ENCODE results near the gene HMGCS2. TPM values are rescaled to one million over a fixed set of nuclear protein-coding genes. Genes with fewer than 3 reads are reported as not detected.

The HMGCS2 gene
- total RNA-seq = under 1 TPM in 3 of 5 donors, not detected in 2; 0.35 to 0.82 (median 0.56) TPM
- 0.64 TPM for total RNA-seq (2013)
- total RNA-seq = 0 reads per million in 29 experiments

DNA sequence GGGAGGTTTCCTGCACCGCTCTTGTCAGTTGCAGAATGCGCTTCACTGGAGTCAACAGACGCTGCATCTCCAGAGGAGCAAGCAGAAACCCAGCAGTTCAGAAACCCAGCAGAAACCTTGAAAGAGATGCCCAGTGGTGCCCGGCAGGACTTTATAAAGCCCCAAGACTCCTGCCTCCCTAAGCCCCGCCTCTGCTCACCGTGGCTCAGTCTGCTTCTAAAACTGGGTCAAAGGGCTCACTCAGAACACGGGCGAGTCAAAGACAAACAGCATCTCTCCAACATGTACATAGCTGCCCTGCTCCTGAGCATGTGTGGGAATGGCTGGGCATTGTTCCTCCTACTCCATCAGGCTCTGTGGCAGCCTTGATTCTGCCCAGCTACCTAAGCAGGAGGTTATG is at the start of gene HMGCS2:
HMGCS2 (minus strand) TSS at position 128 of the 400 bp plus-strand sequence; CDS start at position 67, 61 bp downstream.
- no peaks in the 10 kb centered on the region for H3K4me1 Mint-ChIP-seq
- DNase-seq = no peak
- H3K36me3 Mint-ChIP-seq = no peaks in the 10 kb centered on the region
- H3K4me3 ChIP-seq (ENCODE audit: control insufficient read depth in 1 of 2, extremely low read depth in 1 of 2, low read length in 1 of 2) = no peak within 1 kb of the TSS
- peaks cover 13 to 22% of the 10 kb centered on the region in 2 donors for H3K27me3 Mint-ChIP-seq
- H3K9me3 ChIP-seq = no peaks in the 10 kb centered on the region
- H3K27me3 ChIP-seq (replicated peaks in 1 of 2; ENCODE audit: control insufficient read depth in 2 of 2, extremely low read depth in 1 of 2, insufficient read depth in 2 of 2, low read length in 1 of 2) = peaks cover 0 to 12% of the 10 kb centered on the region in 2 experiments
- H3K4me3 Mint-ChIP-seq = no peak within 1 kb of the TSS
- no peak within 1 kb of the TSS for H3K27ac ChIP-seq (ENCODE audit: low read length)
- no peaks in the 10 kb centered on the region for H3K9me3 Mint-ChIP-seq
- 80% methylated on average over 8 of the region's 8 CpGs for WGBS (ENCODE audit: insufficient coverage)
- no peaks in the 10 kb centered on the region for H3K36me3 ChIP-seq (ENCODE audit: control insufficient read depth in 2 of 2, extremely low read depth in 1 of 2, insufficient read depth in 1 of 2, low read length in 1 of 2)
- ChIA-PET CTCF (no interaction called here), POLR2A (no interaction called here)
- no peaks in the 10 kb centered on the region for H3K4me1 ChIP-seq (ENCODE audit: control insufficient read depth in 1 of 2, extremely low read depth in 1 of 2, insufficient read depth in 2 of 2, low read length in 2 of 2)
- no peak within 1 kb of the TSS for H3K27ac Mint-ChIP-seq
- ATAC-seq (replicated peaks in 1 of 4) = no peak

DNA sequence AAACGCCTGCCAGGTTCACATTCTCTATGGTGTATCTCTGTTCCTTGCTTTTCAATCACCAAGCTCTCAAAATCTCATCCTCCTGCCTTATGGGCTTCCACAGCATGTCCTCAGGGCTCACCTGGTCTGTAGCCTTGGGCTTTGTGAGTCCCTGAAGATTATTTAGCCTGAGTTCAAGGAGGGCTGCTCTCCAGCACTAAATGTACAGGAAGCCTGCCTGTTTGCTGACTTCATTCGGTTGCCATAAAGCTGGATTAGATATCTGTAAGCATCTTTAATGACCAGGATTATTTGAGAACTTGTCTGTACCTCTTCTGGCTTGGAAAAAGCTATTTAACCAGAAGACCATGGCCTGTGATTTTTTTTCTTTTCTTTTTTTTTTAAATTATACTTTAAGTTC is 49.5 kb upstream of the HMGCS2 start:
- no peaks in the 10 kb centered on the region for H3K9me3 Mint-ChIP-seq
- H3K36me3 ChIP-seq (ENCODE audit: control insufficient read depth in 2 of 2, extremely low read depth in 1 of 2, insufficient read depth in 1 of 2, low read length in 1 of 2) = no peaks in the 10 kb centered on the region
- no peak for ATAC-seq (replicated peaks in 1 of 4)
- no peak overlapping the region for H3K27ac Mint-ChIP-seq
- H3K4me1 ChIP-seq (ENCODE audit: control insufficient read depth in 1 of 2, extremely low read depth in 1 of 2, insufficient read depth in 2 of 2, low read length in 2 of 2) = no peaks in the 10 kb centered on the region
- ChIA-PET POLR2A (no interaction called here), CTCF (no interaction called here)
- no peaks in the 10 kb centered on the region for H3K4me1 Mint-ChIP-seq
- no peak overlapping the region for H3K4me3 Mint-ChIP-seq
- DNase-seq = no peak
- H3K27me3 Mint-ChIP-seq = peaks cover 6 to 20% of the 10 kb centered on the region in 2 donors
- peaks cover 0 to 10% of the 10 kb centered on the region in 2 experiments for H3K27me3 ChIP-seq (replicated peaks in 1 of 2; ENCODE audit: control insufficient read depth in 2 of 2, extremely low read depth in 1 of 2, insufficient read depth in 2 of 2, low read length in 1 of 2)
- H3K36me3 Mint-ChIP-seq = no peaks in the 10 kb centered on the region
- no peak overlapping the region for H3K4me3 ChIP-seq (ENCODE audit: control insufficient read depth in 1 of 2, extremely low read depth in 1 of 2, low read length in 1 of 2)
- no peak overlapping the region for H3K27ac ChIP-seq (ENCODE audit: low read length)
- whole genome bisulfite sequencing (ENCODE audit: insufficient coverage) = no CpG with 5 or more reads among the region's 2 CpGs
- no peaks in the 10 kb centered on the region for H3K9me3 ChIP-seq

DNA sequence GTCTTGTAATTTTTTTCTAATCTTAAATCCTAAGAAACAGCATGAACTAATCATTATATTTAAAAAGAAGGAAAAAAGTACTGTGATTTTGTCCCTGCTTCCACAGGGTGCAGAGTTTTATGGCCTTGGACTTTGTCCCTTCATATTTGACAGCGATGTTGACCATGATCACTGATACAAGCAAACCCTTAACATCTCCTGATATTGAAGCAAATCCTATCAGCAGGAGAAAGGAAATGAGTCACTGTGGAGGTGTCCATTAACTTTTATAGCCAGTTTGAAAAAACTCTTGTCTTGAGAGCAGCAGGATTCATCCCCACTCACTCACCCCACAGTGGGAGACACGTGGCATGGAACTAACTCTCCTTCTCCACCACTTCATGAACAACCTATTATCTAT is 47.7 kb upstream of the HMGCS2 start:
- Mint-ChIP-seq H3K9me3 (no peaks in the 10 kb centered on the region), H3K27me3 (peaks cover 3 to 9% of the 10 kb centered on the region in 2 donors), H3K4me1 (no peaks in the 10 kb centered on the region), H3K4me3 (no peak overlapping the region), H3K36me3 (no peaks in the 10 kb centered on the region), H3K27ac (no peak overlapping the region)
- H3K36me3 ChIP-seq (ENCODE audit: control insufficient read depth in 2 of 2, extremely low read depth in 1 of 2, insufficient read depth in 1 of 2, low read length in 1 of 2) = no peaks in the 10 kb centered on the region
- no peak overlapping the region for H3K4me3 ChIP-seq (ENCODE audit: control insufficient read depth in 1 of 2, extremely low read depth in 1 of 2, low read length in 1 of 2)
- no peak overlapping the region for H3K27ac ChIP-seq (ENCODE audit: low read length)
- POLR2A ChIA-PET = no interaction called here
- WGBS (ENCODE audit: insufficient coverage) = 57% methylated on average over 1 of the region's 2 CpGs
- no peaks in the 10 kb centered on the region for H3K27me3 ChIP-seq (replicated peaks in 1 of 2; ENCODE audit: control insufficient read depth in 2 of 2, extremely low read depth in 1 of 2, insufficient read depth in 2 of 2, low read length in 1 of 2)
- ATAC-seq (replicated peaks in 1 of 4) (no peak), DNase-seq (no peak)
- no peaks in the 10 kb centered on the region for H3K4me1 ChIP-seq (ENCODE audit: control insufficient read depth in 1 of 2, extremely low read depth in 1 of 2, insufficient read depth in 2 of 2, low read length in 2 of 2)
- no peaks in the 10 kb centered on the region for H3K9me3 ChIP-seq
- CTCF ChIA-PET = interaction anchor here in 1 of 2 donors (1.1 kb wide), 1 partner anchor 20 kb away, joined by 3 read pairs; no protein-coding TSS in a partner anchor

DNA sequence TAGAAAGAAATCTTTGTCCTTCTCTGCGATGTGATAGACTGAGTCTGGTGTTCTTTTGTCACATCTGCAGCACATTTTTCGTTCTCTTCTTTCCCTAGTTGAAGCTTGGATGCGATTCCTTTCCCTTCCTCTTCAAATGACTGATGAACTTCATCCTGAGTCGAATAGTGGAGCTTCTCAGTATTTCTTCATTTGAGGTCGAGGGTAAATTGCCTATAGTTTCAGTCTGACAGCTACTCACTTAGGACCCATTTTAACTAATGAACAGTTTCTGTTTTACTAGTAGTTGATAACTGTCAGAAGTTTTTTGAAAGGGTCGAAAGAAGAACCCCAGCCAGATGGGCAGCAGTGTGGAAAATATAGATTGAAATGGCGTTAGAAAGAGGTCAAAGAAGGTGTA is 47.2 kb upstream of the HMGCS2 start:
- Histone ChIP-seq H3K36me3 (ENCODE audit: control insufficient read depth in 2 of 2, extremely low read depth in 1 of 2, insufficient read depth in 1 of 2, low read length in 1 of 2) (no peaks in the 10 kb centered on the region), H3K4me3 (ENCODE audit: control insufficient read depth in 1 of 2, extremely low read depth in 1 of 2, low read length in 1 of 2) (no peak overlapping the region), H3K27ac (ENCODE audit: low read length) (no peak overlapping the region), H3K27me3 (replicated peaks in 1 of 2; ENCODE audit: control insufficient read depth in 2 of 2, extremely low read depth in 1 of 2, insufficient read depth in 2 of 2, low read length in 1 of 2) (no peaks in the 10 kb centered on the region), H3K9me3 (no peaks in the 10 kb centered on the region), H3K4me1 (ENCODE audit: control insufficient read depth in 1 of 2, extremely low read depth in 1 of 2, insufficient read depth in 2 of 2, low read length in 2 of 2) (no peaks in the 10 kb centered on the region)
- ATAC-seq (replicated peaks in 1 of 4) (no peak), DNase-seq (no peak)
- no peak overlapping the region for H3K4me3 Mint-ChIP-seq
- no peaks in the 10 kb centered on the region for H3K36me3 Mint-ChIP-seq
- H3K27ac Mint-ChIP-seq = no peak overlapping the region
- WGBS (ENCODE audit: insufficient coverage) = 57% methylated on average over 2 of the region's 7 CpGs
- H3K27me3 Mint-ChIP-seq = peaks cover 3 to 9% of the 10 kb centered on the region in 2 donors
- H3K9me3 Mint-ChIP-seq = no peaks in the 10 kb centered on the region
- ChIA-PET POLR2A (no interaction called here), CTCF (interaction anchor here in 1 of 2 donors (0.8 kb wide), 1 partner anchor 14 kb away, joined by 3 read pairs; no protein-coding TSS in a partner anchor)
- H3K4me1 Mint-ChIP-seq = no peaks in the 10 kb centered on the region

DNA sequence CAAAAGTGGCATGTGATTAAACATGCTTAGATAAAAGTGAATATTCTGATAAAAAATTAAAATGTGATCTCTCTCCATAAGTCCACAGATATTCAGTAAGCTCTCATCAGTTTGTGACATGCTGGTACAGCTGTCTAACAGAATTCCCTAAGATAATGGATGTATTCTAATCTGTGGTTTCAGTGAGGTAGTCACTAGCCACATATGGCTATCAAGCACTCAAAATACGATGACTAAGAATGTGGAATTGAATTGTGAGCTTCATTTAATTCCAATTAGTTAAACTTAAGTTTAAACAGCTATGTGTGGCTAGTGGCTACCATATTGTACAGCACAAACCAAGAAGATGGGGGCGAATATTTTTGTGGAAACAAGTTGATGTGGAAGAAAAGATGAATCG is 46.7 kb upstream of the HMGCS2 start:
- no peak for DNase-seq
- Histone ChIP-seq H3K27me3 (replicated peaks in 1 of 2; ENCODE audit: control insufficient read depth in 2 of 2, extremely low read depth in 1 of 2, insufficient read depth in 2 of 2, low read length in 1 of 2) (no peaks in the 10 kb centered on the region), H3K27ac (ENCODE audit: low read length) (no peak overlapping the region), H3K9me3 (no peaks in the 10 kb centered on the region), H3K4me3 (ENCODE audit: control insufficient read depth in 1 of 2, extremely low read depth in 1 of 2, low read length in 1 of 2) (no peak overlapping the region), H3K36me3 (ENCODE audit: control insufficient read depth in 2 of 2, extremely low read depth in 1 of 2, insufficient read depth in 1 of 2, low read length in 1 of 2) (no peaks in the 10 kb centered on the region), H3K4me1 (ENCODE audit: control insufficient read depth in 1 of 2, extremely low read depth in 1 of 2, insufficient read depth in 2 of 2, low read length in 2 of 2) (no peaks in the 10 kb centered on the region)
- H3K4me1 Mint-ChIP-seq = no peaks in the 10 kb centered on the region
- H3K27me3 Mint-ChIP-seq = peaks cover 3 to 9% of the 10 kb centered on the region in 2 donors
- no peak overlapping the region for H3K27ac Mint-ChIP-seq
- ChIA-PET CTCF (interaction anchor here in 1 of 2 donors (0.8 kb wide), 1 partner anchor 15 kb away, joined by 3 read pairs; no protein-coding TSS in a partner anchor), POLR2A (no interaction called here)
- 60% methylated on average over 1 of the region's 3 CpGs for WGBS (ENCODE audit: insufficient coverage)
- no peak for ATAC-seq (replicated peaks in 1 of 4)
- H3K9me3 Mint-ChIP-seq = no peaks in the 10 kb centered on the region
- no peak overlapping the region for H3K4me3 Mint-ChIP-seq
- no peaks in the 10 kb centered on the region for H3K36me3 Mint-ChIP-seq

DNA sequence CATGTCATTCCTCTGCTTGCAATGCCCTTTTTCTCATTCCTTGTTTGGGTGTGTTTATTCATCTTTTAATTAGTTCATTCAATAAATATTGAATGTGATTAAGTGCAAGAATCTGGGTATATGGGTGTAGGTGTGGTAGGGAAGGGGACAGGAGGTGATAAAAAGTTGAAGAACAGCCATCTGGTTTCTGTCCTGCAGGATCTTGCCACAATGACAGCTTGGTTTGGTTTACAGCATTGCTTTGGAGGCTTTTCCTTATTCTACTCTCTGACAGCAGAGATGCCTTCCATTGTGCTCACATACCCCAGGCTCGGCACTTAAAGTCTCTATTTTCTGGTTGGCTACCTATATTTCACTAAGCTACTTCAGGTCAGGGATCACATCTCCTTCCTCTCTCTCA is 45.6 kb upstream of the HMGCS2 start:
- Mint-ChIP-seq H3K27me3 (peaks cover 3 to 4% of the 10 kb centered on the region in 2 donors), H3K27ac (no peak overlapping the region), H3K36me3 (no peaks in the 10 kb centered on the region), H3K4me1 (peaks cover under 1% of the 10 kb centered on the region in 3 donors), H3K9me3 (no peaks in the 10 kb centered on the region), H3K4me3 (no peak overlapping the region)
- POLR2A ChIA-PET = no interaction called here
- Histone ChIP-seq H3K4me1 (ENCODE audit: control insufficient read depth in 1 of 2, extremely low read depth in 1 of 2, insufficient read depth in 2 of 2, low read length in 2 of 2) (no peaks in the 10 kb centered on the region), H3K27me3 (replicated peaks in 1 of 2; ENCODE audit: control insufficient read depth in 2 of 2, extremely low read depth in 1 of 2, insufficient read depth in 2 of 2, low read length in 1 of 2) (no peaks in the 10 kb centered on the region), H3K36me3 (ENCODE audit: control insufficient read depth in 2 of 2, extremely low read depth in 1 of 2, insufficient read depth in 1 of 2, low read length in 1 of 2) (no peaks in the 10 kb centered on the region), H3K4me3 (ENCODE audit: control insufficient read depth in 1 of 2, extremely low read depth in 1 of 2, low read length in 1 of 2) (no peak overlapping the region), H3K27ac (ENCODE audit: low read length) (no peak overlapping the region), H3K9me3 (no peaks in the 10 kb centered on the region)
- DNase-seq (no peak), ATAC-seq (replicated peaks in 1 of 4) (no peak)
- 91% methylated on average over 1 of the region's 1 CpG for WGBS (ENCODE audit: insufficient coverage)
- CTCF ChIA-PET = interaction anchor here in 1 of 2 donors (0.7 kb wide), 1 partner anchor 9 kb away, joined by 3 read pairs; no protein-coding TSS in a partner anchor
